ENCODE results near the gene RNF224.

Gene RNF224

DNA sequence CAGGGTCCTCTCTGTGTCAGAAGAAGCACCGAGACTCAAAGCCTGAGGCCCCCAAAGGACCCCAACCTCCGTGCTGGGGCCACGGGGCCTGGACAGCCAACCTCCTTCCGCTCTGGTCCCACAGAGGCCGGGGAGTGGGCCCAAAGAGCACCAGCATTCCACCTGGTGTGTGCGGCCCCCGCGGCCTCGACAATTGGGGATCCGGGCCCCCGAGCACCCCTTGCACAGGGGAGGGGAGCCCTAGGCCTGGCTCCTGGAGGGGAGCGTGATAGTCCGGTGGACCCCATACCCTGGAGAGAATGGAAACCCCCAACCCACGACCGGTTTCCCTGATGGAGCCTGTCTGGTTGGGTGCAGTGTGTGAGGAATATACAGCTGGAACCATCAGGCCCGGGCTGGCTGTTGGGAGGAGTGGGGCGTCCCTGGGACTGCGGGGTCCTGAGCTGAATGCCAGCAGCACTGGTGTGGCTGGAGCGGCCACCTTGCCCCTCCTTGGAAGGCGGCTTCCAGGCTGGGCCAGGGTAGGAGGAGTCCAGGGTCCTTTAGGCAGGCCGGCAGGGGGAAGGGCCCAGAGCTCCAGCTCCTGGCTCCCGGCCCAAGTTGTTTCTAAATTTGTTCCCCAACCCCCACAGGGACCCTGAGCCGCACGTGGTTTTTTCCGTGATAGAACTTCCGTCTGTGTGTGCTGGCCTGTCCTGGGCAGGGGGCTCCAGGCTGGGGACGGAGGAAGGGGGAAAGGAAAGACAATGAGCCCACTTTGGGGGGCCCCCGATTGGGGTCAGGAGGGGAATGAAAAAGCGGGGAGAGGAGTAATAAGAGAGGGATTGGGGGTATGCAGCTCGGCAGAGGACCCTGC lies 49.4 kb downstream of the RNF224 start:
- Histone ChIP-seq H3K4me2 (no peak overlapping the region), H3K4me3 (IDR thresholded peaks at IDR 0.05; ENCODE audit: insufficient read depth, low read depth, low read length) (no peak overlapping the region), H3K4me1 (ENCODE audit: low read depth, poor library complexity, severe bottlenecking) (peaks cover 5% of the 10 kb centered on the region), H3K27ac (no peak overlapping the region), H3K79me2 (ENCODE audit: insufficient read depth, low read depth) (no peaks in the 10 kb centered on the region), H4K20me1 (ENCODE audit: insufficient read depth) (no peaks in the 10 kb centered on the region), H3K9ac (no peak overlapping the region), H3K36me3 (ENCODE audit: insufficient read depth) (no peaks in the 10 kb centered on the region), H3K27me3 (ENCODE audit: insufficient read depth, low read depth) (no peaks in the 10 kb centered on the region), H2AFZ (ENCODE audit: low read depth) (no peak overlapping the region)
- TF ChIP-seq, protein P1, sequence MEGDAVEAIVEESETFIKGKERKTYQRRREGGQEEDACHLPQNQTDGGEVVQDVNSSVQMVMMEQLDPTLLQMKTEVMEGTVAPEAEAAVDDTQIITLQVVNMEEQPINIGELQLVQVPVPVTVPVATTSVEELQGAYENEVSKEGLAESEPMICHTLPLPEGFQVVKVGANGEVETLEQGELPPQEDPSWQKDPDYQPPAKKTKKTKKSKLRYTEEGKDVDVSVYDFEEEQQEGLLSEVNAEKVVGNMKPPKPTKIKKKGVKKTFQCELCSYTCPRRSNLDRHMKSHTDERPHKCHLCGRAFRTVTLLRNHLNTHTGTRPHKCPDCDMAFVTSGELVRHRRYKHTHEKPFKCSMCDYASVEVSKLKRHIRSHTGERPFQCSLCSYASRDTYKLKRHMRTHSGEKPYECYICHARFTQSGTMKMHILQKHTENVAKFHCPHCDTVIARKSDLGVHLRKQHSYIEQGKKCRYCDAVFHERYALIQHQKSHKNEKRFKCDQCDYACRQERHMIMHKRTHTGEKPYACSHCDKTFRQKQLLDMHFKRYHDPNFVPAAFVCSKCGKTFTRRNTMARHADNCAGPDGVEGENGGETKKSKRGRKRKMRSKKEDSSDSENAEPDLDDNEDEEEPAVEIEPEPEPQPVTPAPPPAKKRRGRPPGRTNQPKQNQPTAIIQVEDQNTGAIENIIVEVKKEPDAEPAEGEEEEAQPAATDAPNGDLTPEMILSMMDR (conservative IDR thresholded peaks at IDR 0.05; ENCODE audit: low read depth, low read length), result no peak

DNA sequence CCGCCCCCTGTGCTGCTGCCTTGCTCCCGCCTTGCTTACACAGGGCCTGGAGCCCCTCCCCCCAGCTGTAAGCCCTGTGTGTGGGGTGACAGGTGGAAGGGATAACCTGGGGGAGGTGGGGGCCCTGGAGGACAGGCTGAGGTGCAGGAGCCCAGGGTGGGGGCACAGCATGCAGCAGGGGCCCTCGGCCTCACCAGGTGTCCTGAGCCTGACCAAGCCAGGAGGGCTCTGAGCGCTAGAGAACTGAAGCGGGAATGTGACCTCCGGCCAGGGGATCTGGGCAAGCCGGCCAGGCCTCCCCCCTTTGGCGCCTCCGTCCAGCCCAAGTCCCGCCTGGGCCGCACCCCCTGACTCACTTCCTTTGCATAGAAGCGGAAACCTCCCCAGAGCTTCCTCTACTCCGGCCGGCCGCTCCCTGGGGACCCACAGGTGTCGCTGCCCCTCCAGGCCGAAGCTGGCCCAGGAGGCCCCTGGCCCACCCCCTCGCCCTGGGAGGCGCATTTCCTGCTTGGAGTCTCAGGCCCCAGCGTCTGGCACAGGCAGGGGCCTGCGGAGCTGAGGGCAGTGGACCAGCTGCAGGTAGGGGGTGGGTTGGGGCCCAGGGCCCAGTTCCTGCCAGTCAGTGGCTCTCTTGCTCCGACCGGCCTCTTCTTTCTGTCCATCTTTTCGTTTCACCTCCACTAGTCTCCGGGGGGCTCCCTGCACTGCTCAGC lies 50.2 kb downstream of the RNF224 start, which contains the start of gene TOR4A:
TSS of gene TOR4A (plus strand) at position 398 of the 713 bp plus-strand sequence. CDS start 964 bp downstream, outside the sequence.
- H3K27ac ChIP-seq, result no peak within 1 kb of the TSS
- H3K27me3 ChIP-seq (ENCODE audit: insufficient read depth, low read depth), result 0 out of 2 replicates have a peak, but pooled peaks cover 3% of the 10 kb centered on the region
- TF ChIP-seq, protein P1 (conservative IDR thresholded peaks at IDR 0.05; ENCODE audit: low read depth, low read length), result no peak
- no peak within 1 kb of the TSS for H3K4me3 ChIP-seq (IDR thresholded peaks at IDR 0.05; ENCODE audit: insufficient read depth, low read depth, low read length)
- no peak within 1 kb of the TSS for H3K4me2 ChIP-seq
- no peaks in the 10 kb centered on the region for H3K4me1 ChIP-seq (ENCODE audit: low read depth, poor library complexity, severe bottlenecking)
- H3K79me2 ChIP-seq (ENCODE audit: insufficient read depth, low read depth), result no peaks in the 10 kb centered on the region
- no peak within 1 kb of the TSS for H2AFZ ChIP-seq (ENCODE audit: low read depth)
- no peaks in the 10 kb centered on the region for H4K20me1 ChIP-seq (ENCODE audit: insufficient read depth)
- no peak within 1 kb of the TSS for H3K9ac ChIP-seq
- no peaks in the 10 kb centered on the region for H3K36me3 ChIP-seq (ENCODE audit: insufficient read depth)

DNA sequence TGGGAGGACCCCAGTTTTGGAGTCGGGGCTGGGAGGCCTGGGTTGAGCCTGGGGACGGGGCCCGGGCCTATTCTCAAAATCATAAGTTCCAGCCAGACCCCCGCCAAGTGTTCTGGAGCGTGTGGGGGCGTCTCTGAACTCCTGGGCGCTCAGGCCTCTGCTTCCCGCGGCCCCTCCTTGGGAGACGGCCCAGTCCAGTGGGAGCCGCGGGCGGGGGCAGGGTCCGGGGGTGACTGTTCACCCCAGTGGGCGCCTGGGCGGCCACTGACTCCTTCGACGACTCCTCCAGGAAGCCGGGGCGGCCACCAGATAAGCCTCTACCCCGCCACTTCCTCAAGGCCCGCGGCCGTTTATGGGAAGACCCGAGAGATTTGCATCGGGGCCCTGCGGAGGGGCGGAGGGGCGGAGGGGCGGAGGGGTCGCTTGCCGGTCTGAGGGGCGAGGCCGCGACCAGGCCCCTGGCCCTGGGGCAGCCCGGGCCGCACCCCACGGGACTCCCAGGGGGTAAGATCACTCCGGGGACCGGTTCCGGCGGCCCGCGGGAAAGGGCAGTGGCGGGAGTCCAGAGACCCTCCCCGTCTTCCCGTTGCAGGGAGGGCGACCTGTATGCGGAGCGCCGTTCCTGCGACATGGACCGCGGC lies 50.9 kb downstream of the RNF224 start:
- Histone ChIP-seq H3K9ac (no peak overlapping the region), H3K27ac (no peak overlapping the region), H3K4me1 (ENCODE audit: low read depth, poor library complexity, severe bottlenecking) (no peaks in the 10 kb centered on the region), H4K20me1 (ENCODE audit: insufficient read depth) (no peaks in the 10 kb centered on the region), H3K27me3 (ENCODE audit: insufficient read depth, low read depth) (0 out of 2 replicates have a peak, but pooled peaks cover 5% of the 10 kb centered on the region), H3K79me2 (ENCODE audit: insufficient read depth, low read depth) (no peaks in the 10 kb centered on the region), H3K4me2 (no peak overlapping the region), H3K4me3 (IDR thresholded peaks at IDR 0.05; ENCODE audit: insufficient read depth, low read depth, low read length) (no peak overlapping the region), H3K36me3 (ENCODE audit: insufficient read depth) (no peaks in the 10 kb centered on the region), H2AFZ (ENCODE audit: low read depth) (no peak overlapping the region)
- TF ChIP-seq, protein P1 (conservative IDR thresholded peaks at IDR 0.05; ENCODE audit: low read depth, low read length), result no peak

Measured in KMS-11 (cell line).